GM12878 (cell line): ENCODE results near the gene LGMN. TPM values are rescaled to one million over a fixed set of nuclear protein-coding genes. Genes with fewer than 3 reads are reported as not detected.

ENCODE experiments used
- ATAC-seq: fragments of 200-7000 bp; cut with Tn5 transposase; 3 replicates; pipeline ENCODE4 v1.9.1; 2020; ENCODE audit warnings: mild to moderate bottlenecking, moderate library complexity
- BruUV-seq: library from RNA; stranded (reverse); fragments of 400-500 nt; replicated peaks from 2 replicates; lab custom pipeline; 2021; lab: Mats Ljungman, UMichigan
- CTCF ChIA-PET: fragments of 300-600 bp; sonication (Branson Sonifier 250); formaldehyde crosslinking; extraction: SDS; loops from one replicate; lab custom pipeline; 2021; ENCODE audit warnings: inconsistent platforms; lab: Yijun Ruan, JAX
- POLR2A ChIA-PET: fragments of 350-600 bp; formaldehyde crosslinking; extraction: SDS; loops from one replicate; lab custom pipeline; 2021; ENCODE audit warnings: inconsistent platforms; lab: Charles Lee
- RAD21 ChIA-PET: fragments of 300-600 bp; sonication (Branson Sonifier 250); formaldehyde crosslinking; loops from one replicate; lab custom pipeline; 2023; ENCODE audit warnings: antibody characterized with exemption; ENCODE audit not compliant: unreplicated experiment; lab: Charles Lee
- SMC1A ChIA-PET: fragments of 300-600 bp; sonication (Branson Sonifier 250); formaldehyde crosslinking; loops from one replicate; lab custom pipeline; 2023; ENCODE audit not compliant: unreplicated experiment, uncharacterized antibody; lab: Charles Lee
- DNase-seq: peaks from one replicate; pipeline ENCODE4 v3.0.0-alpha.2; 2011; ENCODE audit warnings: low read depth, low spot score
- FAIRE-seq: peaks from 3 replicates; lab custom pipeline; 2011; peaks lifted over from hg19 to GRCh38; lab: Jason Lieb, UNC
- H2AFZ ChIP-seq: 2 replicates; pipeline ENCODE4 v1.6.0; 2011; ENCODE audit warnings: low read depth, low read length, control low read depth; ENCODE audit not compliant: control insufficient read depth
- H3K27ac ChIP-seq: 2 replicates; pipeline ENCODE4 v1.5.1; 2011; ENCODE audit warnings: control low read depth; ENCODE audit not compliant: control insufficient read depth, insufficient read depth
- H3K27me3 ChIP-seq, 2 experiments: replicated peaks in 1 of 2; 2 replicates each; pipeline versions ENCODE4 v1.6.0 to v1.6.1; 2011; ENCODE audit warnings: low read length in 1 of 2; ENCODE audit not compliant: control insufficient read depth in 2 of 2, insufficient read depth in 2 of 2
- H3K36me3 ChIP-seq, 2 experiments: 2 replicates each; pipeline ENCODE4 v1.5.1; 2011; ENCODE audit warnings: low read length in 1 of 2; ENCODE audit not compliant: control insufficient read depth in 2 of 2, insufficient read depth in 2 of 2
- H3K4me1 ChIP-seq: 2 replicates; pipeline ENCODE4 v1.6.1; 2011; ENCODE audit warnings: mild to moderate bottlenecking, low read length, moderate library complexity, mixed read lengths; ENCODE audit not compliant: control insufficient read depth, insufficient read depth
- H3K4me2 ChIP-seq: 2 replicates; pipeline ENCODE4 v1.6.0; 2011; ENCODE audit warnings: control low read depth; ENCODE audit not compliant: control insufficient read depth, insufficient read depth
- H3K4me3 ChIP-seq: fragments of 200-600 bp; sonication (generic); 2 replicates; pipeline ENCODE4 v1.5.1; 2016
- H3K79me2 ChIP-seq: 2 replicates; pipeline ENCODE4 v1.6.0; 2011; ENCODE audit warnings: low read length; ENCODE audit not compliant: control insufficient read depth, insufficient read depth
- H3K9ac ChIP-seq: 2 replicates; pipeline ENCODE4 v1.8.0; 2011; ENCODE audit warnings: low read length, control low read depth, mixed read lengths; ENCODE audit not compliant: control insufficient read depth, insufficient read depth
- H3K9me3 ChIP-seq: replicated peaks from 3 replicates; pipeline ENCODE4 v1.5.1; 2011; ENCODE audit warnings: mild to moderate bottlenecking, low read length; ENCODE audit not compliant: control insufficient read depth, insufficient read depth
- H4K20me1 ChIP-seq: 2 replicates; pipeline ENCODE4 v1.6.0; 2011; ENCODE audit not compliant: control insufficient read depth, insufficient read depth
- BMI1 ChIP-seq: fragments of 450-650 bp; IDR thresholded peaks from 2 replicates; pipeline ENCODE4 v1.6.1; 2016; ENCODE audit warnings: mild to moderate bottlenecking, moderate library complexity, borderline replicate concordance
- EP300 ChIP-seq, 2 experiments: fragments of 150-350 bp in 1 of 2; IDR thresholded peaks; 2 replicates each; pipeline ENCODE4 v1.6.1; 2011 to 2012; ENCODE audit warnings: low read depth in 2 of 2, low read length in 2 of 2, borderline replicate concordance in 1 of 2, improper control_type of control experiment in 1 of 2, inconsistent platforms in 1 of 2; ENCODE audit not compliant: control insufficient read depth in 1 of 2
- MEF2B ChIP-seq: fragments of 450-650 bp; IDR thresholded peaks from 2 replicates; pipeline ENCODE4 v1.6.1; 2018; ENCODE audit warnings: mild to moderate bottlenecking, moderate library complexity; ENCODE audit not compliant: partially characterized antibody, poor library complexity, severe bottlenecking
- MXI1 ChIP-seq: fragments of 150-350 bp; IDR thresholded peaks from 2 replicates; pipeline ENCODE4 v1.6.1; 2011; ENCODE audit warnings: low read depth, mild to moderate bottlenecking, inconsistent platforms, low read length, improper control_type of control experiment
- NBN ChIP-seq: fragments of 450-650 bp; IDR thresholded peaks from 2 replicates; pipeline ENCODE4 v1.6.1; 2016
- SMARCA5 ChIP-seq: fragments of 450-650 bp; IDR thresholded peaks from 2 replicates; pipeline ENCODE4 v1.6.1; 2017; ENCODE audit warnings: mild to moderate bottlenecking
- TCF12 ChIP-seq: IDR thresholded peaks from 2 replicates; pipeline ENCODE4 v1.6.1; 2011; ENCODE audit warnings: low read depth, mild to moderate bottlenecking, low read length
- WGBS: methylation state at CpG from one replicate; pipeline ENCODE4 v1.1.6; 2016; ENCODE audit warnings: low lambda C conversion rate; ENCODE audit not compliant: insufficient replicate concordance, insufficient coverage; ENCODE audit errors: missing lambda C conversion rate; 5-methylcytosine and 5-hydroxymethylcytosine counted together
- in situ Hi-C: fragments of 300-500 bp; cut with MboI; formaldehyde crosslinking; loops from 9 replicates; pipeline ENCODE4 v1.14.3; 2018; ENCODE audit warnings: mixed read lengths
- intact Hi-C: fragments of 100-400 bp; cut with micrococcal nuclease; formaldehyde crosslinking; loops from one replicate; pipeline ENCODE4 v1.14.2; 2022; ENCODE audit not compliant: unreplicated experiment
- polyA plus RNA-seq, 11 experiments: library from polyadenylated mRNA; depleted of rRNA in 4 of 11; unstranded in 6 of 11; stranded (reverse) in 5 of 11; fragments of >200 nt; fragmentation: Nextera tagmentation in 4 of 11; fragmentation: Illumina TruSeq in 1 of 11; extraction: Ambion mirVana in 4 of 11; extraction: Trizol in 1 of 11; gene quantifications; 1 replicate in 1 of 11; 2 replicates in 10 of 11; pipeline versions ENCODE4 v1.2.1 to v1.2.3, GENCODE V29; 2011 to 2016; ENCODE audit warnings: inconsistent platforms in 2 of 11, missing spikeins in 2 of 11, low read depth in 1 of 11
- total RNA-seq, 4 experiments: library from RNA; depleted of rRNA in 3 of 4; stranded (reverse); fragments of >200 nt in 3 of 4; fragmentation: Illumina TruSeq in 1 of 4; extraction: Trizol in 1 of 4; gene quantifications; 2 replicates each; pipeline versions ENCODE4 v1.2.1 to v1.2.3, GENCODE V29; 2013 to 2021
- TF ChIP-seq, protein P1 (sequence below): fragments of 450-650 bp; IDR thresholded peaks from 2 replicates; pipeline ENCODE4 v1.6.1; 2016; ENCODE audit warnings: mild to moderate bottlenecking, moderate library complexity, borderline replicate concordance

Gene LGMN
- total and polyA plus RNA-seq, 10 of the 15 experiments (the other 5 are each of a cell fraction or from before 2014, with no cell fraction given) = 0.71 to 192 (median 3.9) TPM

DNA sequence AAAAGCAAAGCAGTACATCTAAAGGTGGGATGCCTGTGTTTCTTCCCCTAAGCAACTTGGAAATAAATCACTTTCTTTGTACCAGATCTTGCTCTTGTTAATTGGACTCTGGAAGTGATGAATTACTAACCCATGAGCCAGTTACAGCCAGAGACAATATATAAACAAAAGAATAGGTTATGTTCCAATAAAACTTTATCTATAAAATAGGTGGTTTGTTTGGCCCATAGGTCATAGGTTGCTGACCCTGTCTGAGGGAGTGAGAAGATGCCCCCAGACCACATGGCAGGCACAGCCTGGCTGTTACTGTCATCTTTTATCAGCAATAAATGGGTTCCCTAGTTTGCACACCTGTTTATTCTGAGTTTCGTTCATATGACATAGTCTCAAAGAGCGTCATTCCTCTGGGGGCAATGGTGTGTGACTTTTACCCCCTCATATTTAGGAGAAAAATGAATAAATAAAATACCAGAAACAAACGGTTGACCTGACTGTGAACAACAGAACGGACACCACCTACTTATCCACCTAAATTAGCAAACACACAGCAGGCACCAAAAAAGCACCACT lies 10.7 kb downstream of the LGMN start (continued):
- TF ChIP-seq, protein P1, sequence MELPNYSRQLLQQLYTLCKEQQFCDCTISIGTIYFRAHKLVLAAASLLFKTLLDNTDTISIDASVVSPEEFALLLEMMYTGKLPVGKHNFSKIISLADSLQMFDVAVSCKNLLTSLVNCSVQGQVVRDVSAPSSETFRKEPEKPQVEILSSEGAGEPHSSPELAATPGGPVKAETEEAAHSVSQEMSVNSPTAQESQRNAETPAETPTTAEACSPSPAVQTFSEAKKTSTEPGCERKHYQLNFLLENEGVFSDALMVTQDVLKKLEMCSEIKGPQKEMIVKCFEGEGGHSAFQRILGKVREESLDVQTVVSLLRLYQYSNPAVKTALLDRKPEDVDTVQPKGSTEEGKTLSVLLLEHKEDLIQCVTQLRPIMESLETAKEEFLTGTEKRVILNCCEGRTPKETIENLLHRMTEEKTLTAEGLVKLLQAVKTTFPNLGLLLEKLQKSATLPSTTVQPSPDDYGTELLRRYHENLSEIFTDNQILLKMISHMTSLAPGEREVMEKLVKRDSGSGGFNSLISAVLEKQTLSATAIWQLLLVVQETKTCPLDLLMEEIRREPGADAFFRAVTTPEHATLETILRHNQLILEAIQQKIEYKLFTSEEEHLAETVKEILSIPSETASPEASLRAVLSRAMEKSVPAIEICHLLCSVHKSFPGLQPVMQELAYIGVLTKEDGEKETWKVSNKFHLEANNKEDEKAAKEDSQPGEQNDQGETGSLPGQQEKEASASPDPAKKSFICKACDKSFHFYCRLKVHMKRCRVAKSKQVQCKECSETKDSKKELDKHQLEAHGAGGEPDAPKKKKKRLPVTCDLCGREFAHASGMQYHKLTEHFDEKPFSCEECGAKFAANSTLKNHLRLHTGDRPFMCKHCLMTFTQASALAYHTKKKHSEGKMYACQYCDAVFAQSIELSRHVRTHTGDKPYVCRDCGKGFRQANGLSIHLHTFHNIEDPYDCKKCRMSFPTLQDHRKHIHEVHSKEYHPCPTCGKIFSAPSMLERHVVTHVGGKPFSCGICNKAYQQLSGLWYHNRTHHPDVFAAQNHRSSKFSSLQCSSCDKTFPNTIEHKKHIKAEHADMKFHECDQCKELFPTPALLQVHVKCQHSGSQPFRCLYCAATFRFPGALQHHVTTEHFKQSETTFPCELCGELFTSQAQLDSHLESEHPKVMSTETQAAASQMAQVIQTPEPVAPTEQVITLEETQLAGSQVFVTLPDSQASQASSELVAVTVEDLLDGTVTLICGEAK = peak; percentile 87
- TF ChIP-seq NBN (no peak), MEF2B (peak; percentile 7)
- TF ChIP-seq, all 136 proteins: peak for 6

- no peak overlapping the region for H2AFZ ChIP-seq
- ATAC-seq = peak; percentile 54
- no peak for DNase-seq
- H3K27me3 ChIP-seq = no peaks in the 10 kb centered on the region
- no TSS peak for BruUV-seq
- H3K4me2 ChIP-seq = no peak overlapping the region
- WGBS = 19% methylated on average over 4 of the region's 4 CpGs
- RAD21 ChIA-PET = interaction anchor here (1.4 kb wide), 1 partner anchor 22 kb away, joined by 3 read pairs; no protein-coding TSS in a partner anchor
- no peak overlapping the region for H3K9ac ChIP-seq
- no peak overlapping the region for H3K4me3 ChIP-seq
- no peaks in the 10 kb centered on the region; a peak in 1 of 4 replicates for H3K36me3 ChIP-seq
- in situ Hi-C loops = no loop called here
- no peak for FAIRE-seq
- H4K20me1 ChIP-seq = no peaks in the 10 kb centered on the region
- CTCF ChIA-PET = interaction anchor here (0.6 to 1.2 kb wide), 3 partner anchors 11 to 40 kb away, joined by 3 to 4 read pairs (median 3); no protein-coding TSS in a partner anchor
- H3K27ac ChIP-seq = no peak overlapping the region
- intact Hi-C loops = no loop called here
- SMC1A ChIA-PET = interaction anchor here (1.0 kb wide), 1 partner anchor 22 kb away, joined by 3 read pairs; no protein-coding TSS in a partner anchor
- POLR2A ChIA-PET = no interaction called here
- no peak for TF ChIP-seq BMI1
- 0 out of 2 replicates have a peak, but pooled peaks have one; percentile 35 for TF ChIP-seq MXI1
- no peak for TF ChIP-seq EP300 (IDR thresholded peaks at IDR 0.05; ENCODE audit: borderline replicate concordance in 1 of 2, control insufficient read depth in 1 of 2, low read depth in 2 of 2, low read length in 2 of 2)
- no peak for TF ChIP-seq TCF12
- no peak for TF ChIP-seq SMARCA5
- TF ChIP-seq, all 136 proteins: peak for 1
- Histone ChIP-seq H3K4me1 (0 out of 2 replicates have a peak, but pooled peaks cover 2% of the 10 kb centered on the region), H3K79me2 (no peaks in the 10 kb centered on the region; the same call in none of the 2 replicates), H3K9me3 (peaks cover 2% of the 10 kb centered on the region; the same call in 1 of the 3 replicates)
Measured at GRCh38 chr14:92737206-92737605, 11.2 kb downstream of the LGMN start.
